Measurements from ENCODE around the gene GASK1A.

DNA sequence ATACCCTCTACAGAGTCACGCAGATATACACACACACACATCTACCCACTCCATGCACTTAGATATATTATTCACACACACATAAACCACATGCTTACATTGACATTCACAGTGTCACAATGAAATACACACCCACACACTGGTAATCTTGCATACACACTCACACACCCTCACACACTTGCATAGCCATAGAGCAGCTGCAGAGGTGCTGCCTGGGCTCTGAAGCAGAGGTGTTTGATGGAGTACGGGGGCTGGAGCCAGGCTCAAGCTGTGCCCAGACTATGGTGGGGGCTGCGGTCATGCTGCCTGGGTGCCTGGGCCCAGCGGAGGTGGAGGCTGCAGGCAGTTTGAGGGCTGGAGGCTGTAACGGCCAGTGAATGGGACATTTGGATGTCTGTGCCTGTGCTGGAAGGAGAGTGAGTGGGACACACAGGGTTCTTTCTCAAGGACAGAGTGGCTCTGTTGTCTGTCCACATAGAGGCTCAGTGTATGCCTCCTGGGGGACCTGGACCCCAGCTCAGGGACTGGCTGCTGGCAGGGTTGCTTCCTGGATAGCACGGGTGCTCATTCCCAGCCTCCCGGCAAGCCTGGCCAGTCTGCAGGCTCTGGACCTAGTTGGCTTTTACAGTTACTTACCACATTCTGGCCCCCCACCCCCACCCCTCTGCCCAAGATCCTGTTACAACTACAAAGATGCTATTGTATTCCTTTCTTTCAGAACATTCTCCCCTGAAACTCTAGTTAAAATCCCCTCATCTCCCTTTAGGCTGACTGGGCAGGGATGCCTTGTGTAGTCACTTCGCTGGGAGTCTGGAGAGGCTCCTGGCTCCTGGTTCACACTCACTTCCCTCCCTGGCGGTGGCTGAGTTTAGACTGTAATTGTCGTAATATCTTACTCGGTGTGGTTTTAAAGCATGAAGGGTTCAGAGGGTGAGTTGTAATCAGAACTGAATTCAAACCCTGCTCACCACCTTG is 12.5 kb downstream of the GASK1A start:
- TF ChIP-seq TARDBP (IDR thresholded peaks at IDR 0.05) (no peak), PKNOX1 (IDR thresholded peaks at IDR 0.05) (no peak), ZNF384 (IDR thresholded peaks at IDR 0.05) (no peak), SUZ12 (IDR thresholded peaks at IDR 0.05) (no peak), HDGF (IDR thresholded peaks at IDR 0.05; ENCODE audit: borderline replicate concordance) (no peak), FOXM1 (IDR thresholded peaks at IDR 0.05; ENCODE audit: borderline replicate concordance) (no peak), NFRKB (IDR thresholded peaks at IDR 0.05) (no peak), BHLHE40 (IDR thresholded peaks at IDR 0.05; ENCODE audit: borderline replicate concordance) (no peak), L3MBTL2 (conservative IDR thresholded peaks at IDR 0.05) (no peak), ELF4 (IDR thresholded peaks at IDR 0.05) (no peak), ARNT (IDR thresholded peaks at IDR 0.05) (no peak), FOXA1 (IDR thresholded peaks at IDR 0.05) (no peak), SP1 (IDR thresholded peaks at IDR 0.05) (no peak)

All from HEK293T (cell line).